ENCODE measurements around the gene LRRC3. TPM values are rescaled to one million over a fixed set of nuclear protein-coding genes. Genes with fewer than 3 reads are reported as not detected.

LRRC3 gene
- total RNA-seq, 2 experiments from 2014 or later = 0.55 to 0.61 TPM

DNA sequence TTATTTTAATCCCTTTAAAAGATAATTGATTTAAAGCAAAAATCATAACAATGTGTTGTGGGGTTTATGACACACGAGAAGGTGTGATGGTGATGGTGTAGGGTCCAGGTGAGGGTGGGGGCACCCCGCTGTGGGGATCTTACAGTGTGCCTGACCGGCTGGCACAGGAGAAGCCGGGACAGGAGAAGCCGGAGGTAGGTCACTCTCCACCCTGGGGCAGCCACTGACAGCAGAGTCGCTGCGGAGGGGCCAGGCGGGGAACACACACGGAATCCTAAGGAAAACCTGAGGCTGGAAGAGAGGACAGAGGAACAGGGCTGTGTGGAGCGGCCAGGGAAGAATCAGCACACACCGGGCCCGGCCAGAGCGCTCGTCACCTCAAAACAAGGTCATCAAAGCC, 4.3 kb upstream of the LRRC3 start:
- H3K27me3 ChIP-seq (ENCODE audit: control insufficient read depth in 1 of 2, insufficient read depth in 2 of 2, low read length in 2 of 2) = peaks cover 0 to 7% of the 10 kb centered on the region in 2 experiments
- no peak overlapping the region for H3K27ac ChIP-seq (ENCODE audit: low read depth in 1 of 2, low read length in 2 of 2)
- H3K4me3 Mint-ChIP-seq = no peak overlapping the region
- H3K36me3 ChIP-seq (ENCODE audit: insufficient read depth, low read length) = no peaks in the 10 kb centered on the region
- peaks cover 5% of the 10 kb centered on the region for H3K9me3 Mint-ChIP-seq
- H3K27me3 Mint-ChIP-seq = peaks cover 13% of the 10 kb centered on the region
- H3K4me3 ChIP-seq (ENCODE audit: low read length) = no peak overlapping the region
- intact Hi-C loops (cut with DNase I, micrococcal nuclease) = loop anchor here in 1 of 2 experiments (10.0 kb wide), 1 partner anchor 1144 kb away; no protein-coding TSS in a partner anchor
- no peak for ATAC-seq (ENCODE audit: poor library complexity)
- ChIA-PET POLR2A (no interaction called here), CTCF (no interaction called here)
- TF ChIP-seq, protein P1, sequence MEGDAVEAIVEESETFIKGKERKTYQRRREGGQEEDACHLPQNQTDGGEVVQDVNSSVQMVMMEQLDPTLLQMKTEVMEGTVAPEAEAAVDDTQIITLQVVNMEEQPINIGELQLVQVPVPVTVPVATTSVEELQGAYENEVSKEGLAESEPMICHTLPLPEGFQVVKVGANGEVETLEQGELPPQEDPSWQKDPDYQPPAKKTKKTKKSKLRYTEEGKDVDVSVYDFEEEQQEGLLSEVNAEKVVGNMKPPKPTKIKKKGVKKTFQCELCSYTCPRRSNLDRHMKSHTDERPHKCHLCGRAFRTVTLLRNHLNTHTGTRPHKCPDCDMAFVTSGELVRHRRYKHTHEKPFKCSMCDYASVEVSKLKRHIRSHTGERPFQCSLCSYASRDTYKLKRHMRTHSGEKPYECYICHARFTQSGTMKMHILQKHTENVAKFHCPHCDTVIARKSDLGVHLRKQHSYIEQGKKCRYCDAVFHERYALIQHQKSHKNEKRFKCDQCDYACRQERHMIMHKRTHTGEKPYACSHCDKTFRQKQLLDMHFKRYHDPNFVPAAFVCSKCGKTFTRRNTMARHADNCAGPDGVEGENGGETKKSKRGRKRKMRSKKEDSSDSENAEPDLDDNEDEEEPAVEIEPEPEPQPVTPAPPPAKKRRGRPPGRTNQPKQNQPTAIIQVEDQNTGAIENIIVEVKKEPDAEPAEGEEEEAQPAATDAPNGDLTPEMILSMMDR (IDR thresholded peaks at IDR 0.05) = no peak
- no peak overlapping the region for H3K27ac Mint-ChIP-seq
- H3K4me1 Mint-ChIP-seq (ENCODE audit: low read depth) = peaks cover 11% of the 10 kb centered on the region
- H3K9me3 ChIP-seq (ENCODE audit: control insufficient read depth in 1 of 2, insufficient read depth in 1 of 2, low read length in 2 of 2) = peaks cover 0 to 5% of the 10 kb centered on the region in 2 experiments
- peaks cover 9% of the 10 kb centered on the region for H3K4me1 ChIP-seq (ENCODE audit: insufficient read depth, low read length)
- no peaks in the 10 kb centered on the region for H3K36me3 Mint-ChIP-seq (ENCODE audit: low read depth)
- peak in 1 of 14 experiments; percentile 11 for DNase-seq

DNA sequence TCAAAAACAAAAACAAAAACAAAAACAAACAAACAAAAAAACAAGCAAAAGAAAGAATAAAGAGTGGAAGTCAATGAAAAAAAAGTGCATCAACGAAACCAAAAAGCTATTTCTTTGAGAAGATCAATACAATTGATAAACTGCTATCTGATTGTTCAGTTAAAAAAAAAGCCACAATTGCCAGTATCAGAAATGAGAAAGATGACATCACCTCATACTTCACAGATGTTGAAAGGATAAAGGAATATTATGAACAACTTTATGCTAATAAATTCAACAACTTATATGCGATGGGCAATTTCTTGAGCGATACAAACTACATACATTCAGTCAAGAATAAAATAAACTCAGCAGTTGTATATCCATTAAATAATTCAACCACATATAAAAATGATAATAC, 2.2 kb upstream of the LRRC3 start:
- peaks cover 11% of the 10 kb centered on the region for H3K4me1 Mint-ChIP-seq (ENCODE audit: low read depth)
- ChIA-PET CTCF (no interaction called here), POLR2A (no interaction called here)
- no peaks in the 10 kb centered on the region for H3K36me3 ChIP-seq (ENCODE audit: insufficient read depth, low read length)
- peaks cover 0 to 5% of the 10 kb centered on the region in 2 experiments for H3K9me3 ChIP-seq (ENCODE audit: control insufficient read depth in 1 of 2, insufficient read depth in 1 of 2, low read length in 2 of 2)
- H3K4me1 ChIP-seq (ENCODE audit: insufficient read depth, low read length) = peaks cover 15% of the 10 kb centered on the region
- TF ChIP-seq, protein P1 (IDR thresholded peaks at IDR 0.05) = no peak
- H3K36me3 Mint-ChIP-seq (ENCODE audit: low read depth) = no peaks in the 10 kb centered on the region
- no peak overlapping the region for H3K27ac Mint-ChIP-seq
- H3K27me3 ChIP-seq (ENCODE audit: control insufficient read depth in 1 of 2, insufficient read depth in 2 of 2, low read length in 2 of 2) = peaks cover 0 to 6% of the 10 kb centered on the region in 2 experiments
- no peak for DNase-seq
- intact Hi-C loops (cut with DNase I, micrococcal nuclease) = loop anchor here in 1 of 2 experiments (10.0 kb wide), 1 partner anchor 1142 kb away; no protein-coding TSS in a partner anchor
- H3K4me3 Mint-ChIP-seq = peak overlapping the region; percentile 84
- H3K9me3 Mint-ChIP-seq = peaks cover 5% of the 10 kb centered on the region
- no peak overlapping the region for H3K27ac ChIP-seq (ENCODE audit: low read depth in 1 of 2, low read length in 2 of 2)
- peaks cover 9% of the 10 kb centered on the region for H3K27me3 Mint-ChIP-seq
- no peak for ATAC-seq (ENCODE audit: poor library complexity)
- H3K4me3 ChIP-seq (ENCODE audit: low read length) = no peak overlapping the region

DNA sequence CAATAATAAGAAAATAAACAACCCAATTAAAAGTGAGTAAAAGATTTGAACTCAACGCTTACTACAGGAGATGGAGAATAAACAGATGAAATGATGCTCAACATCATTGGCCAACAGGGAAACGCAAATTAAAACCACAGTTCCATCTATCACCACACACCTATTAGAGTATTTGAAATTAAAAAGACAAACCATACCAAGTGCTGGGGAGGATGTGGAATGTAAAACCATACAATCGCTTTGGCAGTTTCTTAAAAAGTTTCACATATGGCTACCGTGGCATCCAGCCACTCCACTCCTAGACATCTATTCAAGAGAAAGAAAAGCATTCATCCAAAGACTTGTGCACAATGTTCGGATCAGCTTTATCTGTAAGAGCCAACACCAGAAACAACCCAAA, 1.3 kb upstream of the LRRC3 start:
- Histone ChIP-seq H3K36me3 (ENCODE audit: insufficient read depth, low read length) (no peaks in the 10 kb centered on the region), H3K9me3 (ENCODE audit: control insufficient read depth in 1 of 2, insufficient read depth in 1 of 2, low read length in 2 of 2) (peaks cover 0 to 5% of the 10 kb centered on the region in 2 experiments), H3K4me1 (ENCODE audit: insufficient read depth, low read length) (peaks cover 15% of the 10 kb centered on the region), H3K27ac (ENCODE audit: low read depth in 1 of 2, low read length in 2 of 2) (no peak overlapping the region), H3K4me3 (ENCODE audit: low read length) (no peak overlapping the region), H3K27me3 (ENCODE audit: control insufficient read depth in 1 of 2, insufficient read depth in 2 of 2, low read length in 2 of 2) (peaks cover 0 to 5% of the 10 kb centered on the region in 2 experiments)
- ChIA-PET CTCF (no interaction called here), POLR2A (interaction anchor here (1.0 kb wide), 1 partner anchor 115 kb away, joined by 3 read pairs; the partner anchor contains the start of gene CFAP410)
- Mint-ChIP-seq H3K27ac (no peak overlapping the region), H3K9me3 (peaks cover 5% of the 10 kb centered on the region), H3K27me3 (peaks cover 9% of the 10 kb centered on the region), H3K36me3 (ENCODE audit: low read depth) (no peaks in the 10 kb centered on the region), H3K4me3 (peak overlapping the region; percentile 84), H3K4me1 (ENCODE audit: low read depth) (peaks cover 11% of the 10 kb centered on the region)
- TF ChIP-seq, protein P1 (IDR thresholded peaks at IDR 0.05) = no peak
- DNase-seq = no peak
- no peak for ATAC-seq (ENCODE audit: poor library complexity)
- intact Hi-C loops (cut with DNase I, micrococcal nuclease) = loop anchor here in 1 of 2 experiments (1.0 to 10.0 kb wide), 2 partner anchors 116 to 1141 kb away; no protein-coding TSS in a partner anchor
